Left renal cortex interstitium (tissue), 4 donors: ENCODE measurements around the gene TNNT2. TPM values are rescaled to one million over a fixed set of nuclear protein-coding genes. Genes with fewer than 3 reads are reported as not detected.

Source experiments
- DNase-seq, 4 donors: peaks; one replicate each; pipeline ENCODE4 v3.0.0-alpha.2; 2013; ENCODE audit warnings: low read depth in 4 of 4, low spot score in 2 of 4, missing footprints in 1 of 4
- polyA plus RNA-seq, 4 donors: library from polyadenylated mRNA; unstranded; fragments of 120-200 nt; gene quantifications; one replicate each; pipeline ENCODE4 v1.2.1, GENCODE V29; 2013; ENCODE audit not compliant: insufficient read length in 4 of 4

TNNT2 gene
- polyA plus RNA-seq, 4 donors, result 49.6 to 73.0 (median 67.0) TPM

DNA sequence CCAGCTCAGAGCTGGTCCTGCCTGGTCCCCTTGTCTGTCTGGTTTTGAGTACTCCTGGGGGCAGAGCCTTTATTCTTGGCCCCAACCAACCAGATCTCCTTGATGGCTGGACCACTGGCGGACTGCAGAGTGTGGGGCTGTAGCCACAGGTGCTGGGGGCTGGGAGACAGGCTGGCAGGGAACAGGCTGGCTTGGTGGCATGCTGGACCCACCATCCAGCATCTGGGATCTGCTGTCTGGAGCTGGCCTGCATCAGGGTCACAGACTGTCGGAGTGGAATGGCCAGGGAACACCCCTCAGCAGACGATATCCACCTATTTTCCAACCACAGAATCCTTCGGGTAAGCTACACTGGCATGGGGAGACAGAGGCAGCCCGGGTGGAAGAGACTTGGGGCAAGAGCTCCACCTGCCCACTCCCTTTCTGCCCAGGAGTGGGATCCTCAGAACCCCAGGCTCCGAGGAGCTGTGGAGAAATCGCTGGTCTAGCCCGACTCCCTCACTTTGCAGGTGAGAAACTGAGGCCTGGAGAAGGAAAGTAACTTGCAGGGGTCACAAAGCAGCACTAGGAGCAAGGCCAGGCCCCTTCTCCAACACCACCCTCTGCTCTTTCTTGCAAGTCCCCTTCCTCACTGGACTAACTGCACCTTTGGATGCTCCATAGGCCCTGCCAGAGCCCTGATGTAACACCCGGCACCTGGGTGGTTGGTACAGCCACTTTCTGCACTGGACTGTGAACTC, 40.6 kb downstream of the TNNT2 start:
- no peak for DNase-seq

DNA sequence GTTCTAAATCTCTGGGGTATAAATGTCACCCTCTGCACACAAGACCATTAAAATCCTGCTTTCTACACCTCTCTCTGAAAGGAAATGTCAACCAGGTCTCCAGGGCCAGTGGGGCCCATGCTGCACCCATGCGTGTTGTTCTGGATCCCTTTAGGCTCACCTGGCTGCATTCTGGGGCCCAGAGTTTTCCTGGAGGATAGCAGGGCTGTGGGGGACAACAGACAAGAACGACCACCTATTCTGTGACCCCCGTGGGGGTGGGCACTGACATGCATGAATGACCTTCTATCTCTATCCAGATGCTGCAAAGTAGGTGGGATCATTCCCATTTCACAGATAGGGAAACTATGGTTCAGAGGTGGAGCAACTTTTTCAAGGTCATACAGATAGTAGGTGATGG, 41.6 kb downstream of the TNNT2 start:
- DNase-seq, result no peak

GRCh38 chr1:201335174-201335870, 42.2 kb downstream of the TNNT2 start:
- no peak for DNase-seq

GRCh38 chr1:201334325-201335173, 42.9 kb downstream of the TNNT2 start:
- DNase-seq, result no peak

DNA sequence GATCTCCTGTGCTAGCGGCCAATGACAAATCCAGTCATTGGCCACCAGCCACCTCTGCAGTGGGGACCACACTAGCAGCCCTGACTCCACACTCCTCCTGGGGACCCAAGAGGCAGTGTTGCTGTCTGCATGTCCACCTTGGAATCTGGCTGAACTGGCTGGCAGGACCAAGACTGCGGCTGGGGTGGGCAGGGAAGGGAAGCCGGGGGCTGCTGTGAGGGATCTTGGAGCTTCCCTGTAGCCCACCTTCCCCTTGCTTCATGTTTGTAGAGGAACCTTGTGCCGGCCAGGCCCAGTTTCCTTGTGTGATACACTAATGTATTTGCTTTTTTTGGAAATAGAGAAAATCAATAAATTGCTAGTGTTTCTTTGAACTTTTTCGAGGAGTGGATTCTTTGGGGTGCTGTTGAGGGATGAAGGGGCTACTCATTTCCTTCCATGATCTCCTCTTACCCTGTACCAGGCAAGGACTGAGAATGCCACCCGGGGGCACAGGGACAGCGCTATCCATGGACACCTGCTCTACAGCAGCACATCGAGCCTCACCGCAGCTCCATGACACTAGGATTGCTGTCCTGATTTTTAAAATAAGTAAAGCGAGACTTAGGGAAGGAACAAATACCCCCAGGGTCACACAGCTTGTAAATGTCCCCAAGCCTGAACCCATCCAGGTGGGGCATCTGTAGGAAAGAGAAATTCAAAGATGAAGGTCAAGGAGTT, 44.7 kb downstream of the TNNT2 start:
- no peak for DNase-seq

GRCh38 chr1:201332021-201332420, 45.5 kb downstream of the TNNT2 start:
- no peak for DNase-seq

- no peak for DNase-seq
These were observed 46.3 kb downstream of the TNNT2 start for GRCh38 chr1:201331166-201331565.

DNA sequence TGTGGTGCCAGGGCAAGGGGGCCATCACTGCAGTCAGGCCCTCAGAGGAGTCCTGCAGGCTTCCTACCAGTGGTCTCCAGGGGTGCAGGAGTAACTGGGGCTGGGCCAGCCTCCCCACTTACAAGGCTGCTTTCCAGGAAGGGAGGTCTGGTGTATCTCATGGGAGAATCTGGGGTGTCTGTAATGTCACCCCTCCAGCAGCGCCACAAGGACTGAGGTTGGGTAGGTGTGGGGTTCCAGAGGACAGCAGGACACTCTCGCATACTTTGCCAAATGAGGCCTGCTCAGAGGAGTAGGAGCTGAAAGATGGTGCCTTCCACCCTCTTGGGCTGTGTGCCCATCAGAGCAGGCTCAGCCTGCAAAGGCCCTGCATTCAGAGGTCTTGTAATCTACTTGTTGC, 46.9 kb downstream of the TNNT2 start:
- no peak for DNase-seq

GRCh38 chr1:201329801-201330200, 47.7 kb downstream of the TNNT2 start:
- DNase-seq, result no peak

GRCh38 chr1:201329286-201329685, 48.2 kb downstream of the TNNT2 start:
- DNase-seq, result no peak

- DNase-seq, result no peak
These were observed 48.9 kb downstream of the TNNT2 start for GRCh38 chr1:201328576-201328975.

GRCh38 chr1:201327687-201328240, 49.7 kb downstream of the TNNT2 start:
- DNase-seq, result no peak

DNA sequence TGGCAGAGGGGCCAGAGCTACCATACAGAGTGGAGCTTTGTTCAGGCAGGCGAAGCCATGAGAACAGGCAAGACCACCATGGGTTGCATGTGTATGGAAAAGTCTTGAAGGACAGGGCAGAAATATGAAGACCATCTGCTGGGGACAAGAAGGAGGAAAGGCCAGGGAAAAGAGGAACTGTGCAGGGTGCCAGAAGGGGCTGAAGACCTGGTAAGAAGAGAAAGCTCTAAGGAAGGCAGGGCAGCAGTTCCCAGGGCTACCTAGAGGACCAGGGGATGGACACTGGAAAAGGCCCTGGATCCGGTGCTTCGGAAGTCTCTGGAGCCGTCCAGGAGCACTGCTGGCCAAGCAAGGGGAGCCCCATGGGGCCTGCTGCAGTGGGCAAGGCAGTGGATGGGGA, 50.8 kb downstream of the TNNT2 start:
- DNase-seq, result no peak

GRCh38 chr1:201325678-201326060, 51.8 kb downstream of the TNNT2 start:
- DNase-seq, result no peak

GRCh38 chr1:201324821-201325677, 52.4 kb downstream of the TNNT2 start:
- no peak for DNase-seq

DNA sequence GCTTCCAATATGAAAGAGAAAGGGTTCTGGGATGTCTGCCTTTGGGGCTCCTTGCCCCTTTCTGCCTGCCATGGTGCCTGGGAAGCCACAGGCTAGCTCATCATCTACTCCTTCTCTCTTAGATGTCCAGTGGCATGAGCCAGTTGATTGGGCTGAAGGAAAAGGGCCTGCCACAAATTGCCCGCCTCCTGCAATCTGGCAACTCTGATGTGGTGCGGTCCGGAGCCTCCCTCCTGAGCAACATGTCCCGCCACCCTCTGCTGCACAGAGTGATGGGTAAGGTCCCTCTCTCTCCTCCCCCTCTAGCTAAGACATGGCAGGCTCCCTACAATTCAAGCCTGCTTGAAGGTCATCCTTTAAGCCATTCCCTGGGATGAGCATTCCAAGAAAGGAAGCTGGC, 53.2 kb downstream of the TNNT2 start:
- DNase-seq, result no peak

DNA sequence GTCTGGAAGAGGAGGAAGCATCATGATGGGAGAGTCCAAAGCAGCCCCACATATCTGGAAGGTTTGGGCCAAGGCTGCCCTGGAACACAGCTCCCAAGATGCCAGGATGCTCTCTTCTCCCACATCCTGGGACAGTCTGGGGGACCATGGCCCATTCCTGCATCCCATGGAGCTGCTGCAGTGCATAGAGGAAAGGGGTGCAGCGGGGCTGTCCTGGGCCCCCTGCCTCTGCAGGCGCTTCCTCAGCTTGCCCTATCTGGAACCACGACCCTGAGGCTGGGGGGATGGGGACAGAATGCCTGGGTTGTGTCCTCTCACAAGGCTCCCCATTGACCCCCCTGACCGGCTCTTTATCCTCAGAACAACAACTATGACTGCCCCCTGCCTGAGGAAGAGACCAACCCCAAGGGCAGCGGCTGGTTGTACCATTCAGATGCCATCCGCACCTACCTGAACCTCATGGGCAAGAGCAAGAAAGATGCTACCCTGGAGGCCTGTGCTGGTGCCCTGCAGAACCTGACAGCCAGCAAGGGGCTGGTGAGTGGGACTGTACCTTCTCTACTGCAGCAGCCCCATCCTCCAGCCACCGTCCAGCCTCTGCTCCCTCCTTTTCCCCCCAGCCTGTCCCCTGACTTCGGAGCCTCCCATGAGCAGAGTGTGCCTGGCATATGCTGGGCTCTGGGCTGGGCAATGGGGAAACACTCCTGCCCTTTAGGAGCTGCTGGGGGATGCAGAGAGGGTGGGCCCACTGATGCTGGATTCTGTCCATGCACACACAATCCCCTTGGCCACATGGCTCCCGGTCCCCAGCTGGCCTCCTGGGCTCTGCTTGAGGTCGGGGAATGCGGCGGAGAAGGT, 54.6 kb downstream of the TNNT2 start:
- DNase-seq, result no peak

- no peak for DNase-seq
These were observed 55.6 kb downstream of the TNNT2 start for GRCh38 chr1:201321826-201322390.
